SK-N-SH treated with all-trans-retinoic acid at 6 μM for 48 hours (cell line): ENCODE results near the gene KRTAP17-1.

Experiments
- BACH2 ChIP-seq: fragments of 250-450 bp; sonication (Bioruptor Pico); IDR thresholded peaks from 2 replicates; pipeline ENCODE4 v1.9.0; 2021; ENCODE audit warnings: mild to moderate bottlenecking, borderline replicate concordance
- PATZ1 ChIP-seq: fragments of 250-450 bp; sonication (Bioruptor Pico); IDR thresholded peaks from 2 replicates; pipeline ENCODE4 v1.8.0; 2020; ENCODE audit warnings: mild to moderate bottlenecking, moderate library complexity, borderline replicate concordance
- POU6F1 ChIP-seq: fragments of 250-450 bp; sonication (Bioruptor Pico); IDR thresholded peaks from 2 replicates; pipeline ENCODE4 v1.8.0; 2021; ENCODE audit warnings: low read depth, mild to moderate bottlenecking, moderate library complexity, borderline replicate concordance
- PPARA ChIP-seq: fragments of 250-450 bp; sonication (Bioruptor Pico); IDR thresholded peaks from 2 replicates; pipeline ENCODE4 v1.5.0; 2020; ENCODE audit warnings: mild to moderate bottlenecking, borderline replicate concordance
- ZFP3 ChIP-seq: fragments of 250-450 bp; sonication (Bioruptor Pico); IDR thresholded peaks from 2 replicates; pipeline ENCODE4 v1.5.0; 2020; ENCODE audit warnings: mild to moderate bottlenecking, moderate library complexity
- ZNF565 ChIP-seq: fragments of 450-650 bp; formaldehyde crosslinking; conservative IDR thresholded peaks from 2 replicates; pipeline ENCODE4 v1.5.0; 2020; ENCODE audit warnings: low read depth, mild to moderate bottlenecking, moderate library complexity
- ZNF70 ChIP-seq: fragments of 450-650 bp; formaldehyde crosslinking; IDR thresholded peaks from 2 replicates; pipeline ENCODE4 v1.5.0; 2020; ENCODE audit warnings: mild to moderate bottlenecking, moderate library complexity
- ZNF8 ChIP-seq: fragments of 450-650 bp; formaldehyde crosslinking; IDR thresholded peaks from 2 replicates; pipeline ENCODE4 v1.5.0; 2020; ENCODE audit warnings: mild to moderate bottlenecking, moderate library complexity

DNA sequence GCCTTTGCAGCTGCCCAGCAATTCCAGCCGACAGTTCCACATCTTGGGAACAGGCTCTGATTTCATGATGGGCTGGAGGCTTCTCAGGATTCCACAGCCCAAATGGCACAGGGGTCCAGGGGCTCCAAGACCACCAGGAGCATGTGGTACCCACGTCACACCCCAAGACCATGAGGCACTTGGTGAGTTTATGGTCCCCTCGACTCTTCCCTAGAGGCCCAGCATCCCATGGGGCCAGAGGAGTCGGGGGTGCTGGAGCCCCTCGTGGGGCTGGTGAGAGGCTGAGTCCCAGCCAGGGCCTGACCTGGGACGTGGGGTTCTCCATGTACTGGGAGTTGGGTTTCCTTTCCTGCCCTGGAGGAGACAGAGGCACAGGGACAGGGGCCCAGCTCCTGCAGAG lies 10.1 kb upstream of the KRTAP17-1 start:
- TF ChIP-seq ZFP3 (CRISPR knock-in tag) (no peak), PPARA (CRISPR knock-in tag) (no peak), ZNF70 (CRISPR knock-in tag) (no peak), ZNF8 (CRISPR knock-in tag) (no peak), ZNF565 (CRISPR knock-in tag) (no peak), PATZ1 (CRISPR knock-in tag) (no peak), BACH2 (CRISPR knock-in tag) (no peak), POU6F1 (CRISPR knock-in tag) (no peak)
